Activated T-cell treated with anti-CD3 and anti-CD28 coated beads for 48 hours (primary cell): Measurements from ENCODE around the gene CHCHD6.
"Not testable (repeated sequence)": the region's sequence is repeated elsewhere in the genome, so short reads cannot be mapped to it uniquely, and the experiment has no call there.

Experiments
- DNase-seq: peaks from one replicate; pipeline ENCODE4 v3.0.0-alpha.2; 2020; ENCODE audit warnings: low read depth

CHCHD6 gene

GRCh38 chr3:126768903-126769302 lies 64.9 kb downstream of the CHCHD6 start:
- no peak for DNase-seq

- no peak for DNase-seq
Observed at GRCh38 chr3:126770096-126770495, 66.1 kb downstream of the CHCHD6 start.

GRCh38 chr3:126773167-126773566 lies 69.1 kb downstream of the CHCHD6 start:
- no peak for DNase-seq

GRCh38 chr3:126773783-126774182 lies 69.7 kb downstream of the CHCHD6 start:
- DNase-seq, result no peak

GRCh38 chr3:126777366-126777765 lies 73.3 kb downstream of the CHCHD6 start:
- no peak for DNase-seq

- DNase-seq, result no peak
Observed at GRCh38 chr3:126780666-126781065, 76.6 kb downstream of the CHCHD6 start.

GRCh38 chr3:126781406-126781805 lies 77.4 kb downstream of the CHCHD6 start:
- DNase-seq, result no peak

- DNase-seq, result no peak
Observed at GRCh38 chr3:126781889-126782491, 78.0 kb downstream of the CHCHD6 start.

GRCh38 chr3:126782536-126782935 lies 78.5 kb downstream of the CHCHD6 start:
- DNase-seq, result no peak

- no peak for DNase-seq
Observed at GRCh38 chr3:126784254-126784653, 80.2 kb downstream of the CHCHD6 start.

- DNase-seq, result not testable (repeated sequence)
Observed at GRCh38 chr3:126791320-126791719, 87.3 kb downstream of the CHCHD6 start.

- DNase-seq, result no peak
Observed at GRCh38 chr3:126792998-126793397, 89.0 kb downstream of the CHCHD6 start.

- no peak for DNase-seq
Observed at GRCh38 chr3:126797563-126797962, 93.5 kb downstream of the CHCHD6 start.

GRCh38 chr3:126798521-126798920 lies 94.5 kb downstream of the CHCHD6 start:
- no peak for DNase-seq

GRCh38 chr3:126799099-126799498 lies 95.1 kb downstream of the CHCHD6 start:
- DNase-seq, result no peak

GRCh38 chr3:126801312-126801711 lies 97.3 kb downstream of the CHCHD6 start:
- not testable (repeated sequence) for DNase-seq

GRCh38 chr3:126807795-126808194 lies 103.8 kb downstream of the CHCHD6 start:
- DNase-seq, result no peak

- no peak for DNase-seq
Observed at GRCh38 chr3:126811530-126811929, 107.5 kb downstream of the CHCHD6 start.

GRCh38 chr3:126816298-126816697 lies 112.3 kb downstream of the CHCHD6 start:
- no peak for DNase-seq

- no peak for DNase-seq
Observed at GRCh38 chr3:126816986-126817777, 113.1 kb downstream of the CHCHD6 start.

GRCh38 chr3:126817781-126818180 lies 113.7 kb downstream of the CHCHD6 start:
- no peak for DNase-seq

- no peak for DNase-seq
Observed at GRCh38 chr3:126818400-126819095, 114.5 kb downstream of the CHCHD6 start.

- DNase-seq, result no peak
Observed at GRCh38 chr3:126826693-126827092, 122.7 kb downstream of the CHCHD6 start.
